Pancreas (tissue), 10 donors: Measurements from ENCODE around the gene BCAT1. TPM values are rescaled to one million over a fixed set of nuclear protein-coding genes. Genes with fewer than 3 reads are reported as not detected.
A peak's percentile ranks its signal among the peaks of the same experiment; 100 is the strongest.

Source experiments
- ATAC-seq, 4 donors: fragments of 200-7000 bp; cut with Tn5 transposase; one replicate each; pipeline versions ENCODE4 v1.8.0 to v1.9.1; 2020; ENCODE audit warnings: mild to moderate bottlenecking in 4 of 4, moderate library complexity in 4 of 4
- DNase-seq, 6 donors: peaks; one replicate each; pipeline ENCODE4 v3.0.0-alpha.2; 2020
- FAIRE-seq: peaks from 2 replicates; lab custom pipeline; 2012; peaks lifted over from hg19 to GRCh38; lab: Jason Lieb, UNC
- H3K27ac ChIP-seq, 4 donors: fragments of 200-600 bp; sonication (generic); 1 replicate in 3 of 4; 2 replicates in 1 of 4; pipeline versions ENCODE4 v1.5.0 to v1.8.0; 2020
- H3K27me3 ChIP-seq, 4 donors: fragments of 200-600 bp; one replicate each; pipeline ENCODE4 v1.8.0; 2021
- H3K36me3 ChIP-seq, 3 donors: fragments of 200-600 bp; sonication (generic) in 1 of 3; one replicate each; pipeline versions ENCODE4 v1.5.0 to v1.8.0; 2020 to 2021
- H3K4me1 ChIP-seq, 3 donors: fragments of 200-600 bp; one replicate each; pipeline ENCODE4 v1.8.0; 2021
- H3K4me3 ChIP-seq, 4 donors: fragments of 200-600 bp; sonication (generic) in 2 of 4; one replicate each; pipeline versions ENCODE4 v1.5.0 to v1.8.0; 2020 to 2021
- H3K9me3 ChIP-seq, 4 donors: fragments of 200-600 bp; one replicate each; pipeline ENCODE4 v1.8.0; 2021
- CTCF ChIP-seq, 4 donors: fragments of 200-600 bp; sonication (generic) in 3 of 4; IDR thresholded peaks; one replicate each; pipeline versions ENCODE4 v1.5.0 to v1.8.0; 2021; ENCODE audit warnings: antibody characterized with exemption in 4 of 4
- WGBS, 2 donors: extraction: QIAGEN DNeasy Blood & Tissue Kit; methylation state at CpG; one replicate each; pipeline ENCODE4 v1.1.7; 2013; 5-methylcytosine and 5-hydroxymethylcytosine counted together
- intact Hi-C, 3 donors: fragments of 100-400 bp; cut with DNase I; formaldehyde crosslinking; loops; one replicate each; pipeline versions ENCODE4 v1.11.1 to v1.14.2; 2022
- polyA plus RNA-seq, 2 donors: library from polyadenylated mRNA; stranded (reverse); fragments of 200-250 nt; gene quantifications; one replicate each; pipeline ENCODE4 v1.2.3, GENCODE V29; 2013
- total RNA-seq, 6 donors: library from RNA; stranded (reverse); fragmentation: NEBNext Ultra II Directional in 4 of 6; extraction: Animal tissue kit (Norgen Biotek cat#: 25700) in 4 of 6; gene quantifications; one replicate each; pipeline versions ENCODE4 v1.2.1 to v1.2.4, GENCODE V29; 2021 to 2023
- donor health status: healthy with polysubstance abuse.
- donor health status: DM: no; HTN: no; CAD: no; lungs with moderate emphysema.
- donor health status: DM: no; HTN: no; CAD: no.
- donor health status: control.
- donor health status: control.
- donor health status: Bipolar disorder and iron deficiency.
- donor health status: DM: yes; HTN: yes; CAD: no.
- donor health status: DM: no; HTN: no; CAD: no.
- donor health status: DM: no; HTN: no; CAD: no.
- donor health status: DM: yes; HTN: yes; CAD: no.

Gene BCAT1
- total and polyA plus RNA-seq, 8 donors = 7.6 to 121 (median 67.7) TPM

- FAIRE-seq (no peak), ATAC-seq (no peak), DNase-seq (no peak)
- Histone ChIP-seq H3K4me3 (no peak overlapping the region), H3K27me3 (no peaks in the 10 kb centered on the region), H3K4me1 (no peaks in the 10 kb centered on the region), H3K9me3 (no peaks in the 10 kb centered on the region), H3K36me3 (no peaks in the 10 kb centered on the region), H3K27ac (no peak overlapping the region)
- TF ChIP-seq CTCF (IDR thresholded peaks at IDR 0.05) = no peak
- intact Hi-C loops = no loop called here
- 90 to 98% methylated on average over 1 of the region's 1 CpG for WGBS, 2 donors
Observed at GRCh38 chr12:24982250-24982649, 33.3 kb upstream of the BCAT1 start.

- 85 to 87% methylated on average over 8 of the region's 8 CpGs for WGBS, 2 donors
- no peak for FAIRE-seq
- Histone ChIP-seq H3K36me3 (no peaks in the 10 kb centered on the region), H3K27me3 (no peaks in the 10 kb centered on the region), H3K4me1 (peaks cover 0 to 4% (median 0%) of the 10 kb centered on the region in 3 donors), H3K27ac (no peak overlapping the region), H3K9me3 (no peaks in the 10 kb centered on the region), H3K4me3 (no peak overlapping the region)
- intact Hi-C loops = no loop called here
- TF ChIP-seq CTCF (IDR thresholded peaks at IDR 0.05) = no peak
- no peak for ATAC-seq
- DNase-seq = no peak
Observed at GRCh38 chr12:24979976-24980730, 31.3 kb upstream of the BCAT1 start.

GRCh38 chr12:24979329-24979728 lies 30.4 kb upstream of the BCAT1 start:
- DNase-seq (no peak), FAIRE-seq (no peak), ATAC-seq (peak in 1 of 4 donors; percentile 19)
- peaks cover 0 to 4% (median 0%) of the 10 kb centered on the region in 3 donors for H3K4me1 ChIP-seq
- H3K27me3 ChIP-seq = no peaks in the 10 kb centered on the region
- H3K36me3 ChIP-seq = no peaks in the 10 kb centered on the region
- no peaks in the 10 kb centered on the region for H3K9me3 ChIP-seq
- no peak for TF ChIP-seq CTCF (IDR thresholded peaks at IDR 0.05)
- intact Hi-C loops = no loop called here
- WGBS, 2 donors = 86 to 89% methylated on average over 5 of the region's 5 CpGs
- H3K27ac ChIP-seq = no peak overlapping the region
- H3K4me3 ChIP-seq = no peak overlapping the region

- ATAC-seq (no peak), DNase-seq (no peak), FAIRE-seq (no peak)
- Histone ChIP-seq H3K9me3 (no peaks in the 10 kb centered on the region), H3K27me3 (no peaks in the 10 kb centered on the region), H3K4me1 (peaks cover 0 to 4% (median 0%) of the 10 kb centered on the region in 3 donors), H3K4me3 (no peak overlapping the region), H3K36me3 (no peaks in the 10 kb centered on the region), H3K27ac (no peak overlapping the region)
- no peak for TF ChIP-seq CTCF (IDR thresholded peaks at IDR 0.05)
- intact Hi-C loops = no loop called here
- 59 to 60% methylated on average over 1 of the region's 1 CpG for WGBS, 2 donors
Observed at GRCh38 chr12:24977711-24978110, 28.8 kb upstream of the BCAT1 start.

GRCh38 chr12:24977060-24977459 lies 28.2 kb upstream of the BCAT1 start:
- TF ChIP-seq CTCF (IDR thresholded peaks at IDR 0.05) = no peak
- H3K4me1 ChIP-seq = peaks cover 0 to 4% (median 0%) of the 10 kb centered on the region in 3 donors
- peak in 1 of 4 donors; percentile 31 for ATAC-seq
- no peak overlapping the region for H3K27ac ChIP-seq
- 45 to 46% methylated on average over 4 of the region's 4 CpGs for WGBS, 2 donors
- no peak for DNase-seq
- FAIRE-seq = no peak
- H3K36me3 ChIP-seq = no peaks in the 10 kb centered on the region
- H3K27me3 ChIP-seq = no peaks in the 10 kb centered on the region
- no peak overlapping the region for H3K4me3 ChIP-seq
- no peaks in the 10 kb centered on the region for H3K9me3 ChIP-seq
- intact Hi-C loops = no loop called here
